H9 (cell line): ENCODE data around the gene EPHA1. TPM values are rescaled to one million over a fixed set of nuclear protein-coding genes. Genes with fewer than 3 reads are reported as not detected.
A peak's percentile ranks its signal among the peaks of the same experiment; 100 is the strongest.

Experiments used
- DNase-seq: peaks from one replicate; pipeline ENCODE4 v3.0.0-alpha.2; 2017
- H2AFZ ChIP-seq: one replicate; pipeline ENCODE4 v1.6.1; 2013; ENCODE audit warnings: mild to moderate bottlenecking, low read length, control low read depth, moderate library complexity
- H2AK5ac ChIP-seq: 2 replicates; pipeline ENCODE4 v1.6.1; 2013; ENCODE audit warnings: low read length, control low read depth, mixed read lengths; ENCODE audit not compliant: insufficient read length
- H2BK120ac ChIP-seq: one replicate; pipeline ENCODE4 v1.6.1; 2013; ENCODE audit warnings: low read depth, mild to moderate bottlenecking, low read length, control low read depth, inconsistent platforms; ENCODE audit not compliant: poor library complexity, severe bottlenecking
- H2BK12ac ChIP-seq: 2 replicates; pipeline ENCODE4 v1.6.1; 2013; ENCODE audit warnings: low read length, control low read depth, mixed read lengths, low read depth; ENCODE audit not compliant: insufficient read length
- H2BK15ac ChIP-seq: 2 replicates; pipeline ENCODE4 v1.6.1; 2013; ENCODE audit warnings: low read depth, low read length, control low read depth
- H2BK20ac ChIP-seq: one replicate; pipeline ENCODE4 v1.6.1; 2013; ENCODE audit warnings: low read depth, mild to moderate bottlenecking, low read length, control low read depth, inconsistent platforms; ENCODE audit not compliant: poor library complexity, severe bottlenecking
- H2BK5ac ChIP-seq: 2 replicates; pipeline ENCODE4 v1.6.1; 2013; ENCODE audit warnings: low read length, control low read depth, mixed read lengths; ENCODE audit not compliant: insufficient read length
- H3K14ac ChIP-seq: 2 replicates; pipeline ENCODE4 v1.6.1; 2013; ENCODE audit warnings: low read length, control low read depth; ENCODE audit not compliant: insufficient read depth
- H3K18ac ChIP-seq: 2 replicates; pipeline ENCODE4 v1.6.1; 2013; ENCODE audit warnings: low read depth, mild to moderate bottlenecking, mixed read lengths, low read length, control low read depth; ENCODE audit not compliant: insufficient read length
- H3K23ac ChIP-seq: 2 replicates; pipeline ENCODE4 v1.6.1; 2013; ENCODE audit warnings: low read length, control low read depth, mixed read lengths, low read depth; ENCODE audit not compliant: insufficient read length
- H3K23me2 ChIP-seq: 2 replicates; pipeline ENCODE4 v1.6.1; 2013; ENCODE audit warnings: low read depth, mild to moderate bottlenecking, mixed read lengths, low read length, control low read depth; ENCODE audit not compliant: insufficient read length, poor library complexity, severe bottlenecking
- H3K27ac ChIP-seq: 2 replicates; pipeline ENCODE4 v1.5.1; 2013; ENCODE audit warnings: low read length, control low read depth, mixed read lengths, low read depth; ENCODE audit not compliant: insufficient read length
- H3K27me3 ChIP-seq: 2 replicates; pipeline ENCODE4 v1.6.1; 2013; ENCODE audit warnings: low read length, control low read depth, inconsistent platforms; ENCODE audit not compliant: insufficient read depth
- H3K4ac ChIP-seq: 2 replicates; pipeline ENCODE4 v1.6.1; 2013; ENCODE audit warnings: low read depth, mild to moderate bottlenecking, control low read depth, inconsistent platforms, low read length, moderate library complexity
- H3K4me1 ChIP-seq: 2 replicates; pipeline ENCODE4 v1.6.1; 2013; ENCODE audit warnings: low read length, control low read depth, inconsistent platforms; ENCODE audit not compliant: insufficient read depth
- H3K4me2 ChIP-seq: 2 replicates; pipeline ENCODE4 v1.6.1; 2013; ENCODE audit warnings: low read length, control low read depth, mixed read lengths; ENCODE audit not compliant: insufficient read length, insufficient read depth
- H3K56ac ChIP-seq: 2 replicates; pipeline ENCODE4 v1.6.1; 2013; ENCODE audit warnings: low read depth, mild to moderate bottlenecking, mixed read lengths, low read length, control low read depth; ENCODE audit not compliant: insufficient read length
- H3K79me1 ChIP-seq: 2 replicates; pipeline ENCODE4 v1.6.1; 2013; ENCODE audit warnings: low read depth, mild to moderate bottlenecking, moderate library complexity, low read length, control low read depth, inconsistent platforms; ENCODE audit not compliant: insufficient read depth, poor library complexity, severe bottlenecking
- H3K79me2 ChIP-seq: 2 replicates; pipeline ENCODE4 v1.6.1; 2013; ENCODE audit warnings: low read length, control low read depth, inconsistent platforms; ENCODE audit not compliant: insufficient read depth
- H3K9ac ChIP-seq: 2 replicates; pipeline ENCODE4 v1.6.1; 2013; ENCODE audit warnings: low read length, control low read depth, mixed read lengths; ENCODE audit not compliant: insufficient read length; ENCODE audit errors: extremely low read depth
- H3K9me3 ChIP-seq: one replicate; pipeline ENCODE4 v1.6.1; 2013; ENCODE audit warnings: low read depth, low read length, inconsistent platforms; ENCODE audit not compliant: control insufficient read depth
- H3T11ph ChIP-seq: one replicate; pipeline ENCODE4 v1.6.1; 2013; ENCODE audit warnings: mild to moderate bottlenecking, low read length, control low read depth, inconsistent platforms
- H4K20me1 ChIP-seq: one replicate; pipeline ENCODE4 v1.6.1; 2013; ENCODE audit not compliant: control insufficient read depth, insufficient read length, insufficient read depth
- H4K5ac ChIP-seq: 2 replicates; pipeline ENCODE4 v1.6.1; 2013; ENCODE audit warnings: low read depth, mild to moderate bottlenecking, mixed read lengths, low read length, control low read depth; ENCODE audit not compliant: insufficient read length
- H4K8ac ChIP-seq: replicated peaks from 2 replicates; pipeline ENCODE4 v1.6.1; 2013; ENCODE audit warnings: low read length, control low read depth, mixed read lengths, low read depth; ENCODE audit not compliant: insufficient read length
- H4K91ac ChIP-seq: 2 replicates; pipeline ENCODE4 v1.6.1; 2013; ENCODE audit warnings: low read depth, mild to moderate bottlenecking, moderate library complexity, mixed read lengths, low read length, control low read depth; ENCODE audit not compliant: insufficient read length
- H3K27ac Mint-ChIP-seq, 3 experiments: 2 replicates in 2 of 3; 3 replicates in 1 of 3; pipeline ENCODE4 v1.8.0; 2020 to 2021; ENCODE audit warnings: mixed read lengths in 3 of 3, mild to moderate bottlenecking in 1 of 3, moderate library complexity in 1 of 3
- H3K27me3 Mint-ChIP-seq: 2 replicates; pipeline ENCODE4 v1.8.0; 2021; ENCODE audit warnings: low read depth, mild to moderate bottlenecking, moderate library complexity, mixed read lengths
- H3K36me3 Mint-ChIP-seq, 3 experiments: 2 replicates in 2 of 3; 3 replicates in 1 of 3; pipeline ENCODE4 v1.8.0; 2020 to 2021; ENCODE audit warnings: low read depth in 3 of 3, mixed read lengths in 3 of 3; ENCODE audit not compliant: insufficient read depth in 1 of 3
- H3K4me1 Mint-ChIP-seq, 2 experiments: 2 replicates each; pipeline ENCODE4 v1.8.0; 2020; ENCODE audit warnings: mixed read lengths in 2 of 2
- H3K4me3 Mint-ChIP-seq, 2 experiments: 2 replicates in 1 of 2; 3 replicates in 1 of 2; pipeline ENCODE4 v1.8.0; 2020 to 2021; ENCODE audit warnings: mild to moderate bottlenecking in 2 of 2, mixed read lengths in 2 of 2, moderate library complexity in 1 of 2
- H3K9me3 Mint-ChIP-seq, 2 experiments: 2 replicates in 1 of 2; 3 replicates in 1 of 2; pipeline ENCODE4 v1.8.0; 2020; ENCODE audit warnings: mild to moderate bottlenecking in 2 of 2, mixed read lengths in 2 of 2, moderate library complexity in 1 of 2
- WGBS: extraction: QIAGEN DNeasy Blood & Tissue Kit; methylation state at CpG from one replicate; pipeline ENCODE4 v1.1.7; 2013; ENCODE audit warnings: missing lambda C conversion rate, low lambda C conversion rate, mixed read lengths; ENCODE audit not compliant: insufficient read length; ENCODE audit errors: extremely low coverage; 5-methylcytosine and 5-hydroxymethylcytosine counted together
- total RNA-seq: library from RNA; stranded (reverse); gene quantifications from 2 replicates; pipeline ENCODE4 v1.2.1, GENCODE V29; 2021
- TF ChIP-seq, protein P1 (sequence below): fragments of 200-600 bp; sonication (generic); conservative IDR thresholded peaks from 3 replicates; pipeline ENCODE4 v1.8.0; 2021; ENCODE audit warnings: antibody characterized with exemption, mild to moderate bottlenecking

Gene EPHA1
- total RNA-seq, 1 experiment from 2014 or later, result 109 TPM

DNA sequence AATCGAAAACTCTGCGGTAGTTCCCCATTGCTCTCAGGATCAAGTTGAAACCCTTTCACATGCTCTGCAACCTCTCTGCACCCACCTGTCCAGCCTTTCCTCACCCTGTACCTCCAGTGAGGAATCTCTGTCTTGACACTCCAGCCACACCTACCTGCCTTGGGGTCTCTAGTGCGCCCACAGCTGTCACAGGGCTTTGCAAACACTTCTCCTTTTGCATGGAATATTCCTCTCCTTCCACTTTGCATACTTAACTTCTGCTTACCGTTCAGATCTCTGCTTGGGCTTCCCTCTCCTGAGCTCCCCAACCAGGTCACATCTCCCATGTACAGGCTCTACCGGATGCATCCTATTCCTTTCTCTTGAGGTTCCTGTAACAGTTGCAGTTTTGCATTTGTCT lies 34.1 kb downstream of the EPHA1 start:
- Histone ChIP-seq H3K27ac (no peak overlapping the region), H2BK5ac (no peak overlapping the region), H4K20me1 (no peaks in the 10 kb centered on the region), H2AFZ (no peak overlapping the region), H3K4me1 (peaks cover 9% of the 10 kb centered on the region), H3K4me2 (no peak overlapping the region), H3K56ac (no peak overlapping the region), H3K27me3 (0 out of 2 replicates have a peak, but pooled peaks cover 2% of the 10 kb centered on the region), H3K18ac (no peak overlapping the region), H4K91ac (no peak overlapping the region), H3K9ac (no peak overlapping the region), H2BK15ac (no peak overlapping the region), H3K79me1 (no peaks in the 10 kb centered on the region), H3K79me2 (no peaks in the 10 kb centered on the region), H4K5ac (no peak overlapping the region), H2BK20ac (no peak overlapping the region), H2AK5ac (no peak overlapping the region), H2BK120ac (no peak overlapping the region), H4K8ac (no peak overlapping the region), H3K14ac (no peak overlapping the region), H2BK12ac (no peak overlapping the region), H3K23me2 (no peaks in the 10 kb centered on the region), H3T11ph (no peak overlapping the region), H3K4ac (no peak overlapping the region), H3K23ac (no peak overlapping the region), H3K9me3 (no peaks in the 10 kb centered on the region)
- peaks cover 0 to 7% (median 0%) of the 10 kb centered on the region in 3 experiments; a peak in 1 of 7 replicates for H3K36me3 Mint-ChIP-seq
- no peak for DNase-seq
- peak overlapping the region in 1 of 3 experiments; percentile 20; a peak in 2 of 7 replicates for H3K27ac Mint-ChIP-seq
- WGBS, result no CpG with 5 or more reads among the region's 5 CpGs
- H3K9me3 Mint-ChIP-seq, result no peaks in the 10 kb centered on the region
- H3K4me1 Mint-ChIP-seq, result peaks cover 44 to 48% of the 10 kb centered on the region in 2 experiments
- no peak overlapping the region for H3K4me3 Mint-ChIP-seq
- H3K27me3 Mint-ChIP-seq, result no peaks in the 10 kb centered on the region
- TF ChIP-seq, protein P1, sequence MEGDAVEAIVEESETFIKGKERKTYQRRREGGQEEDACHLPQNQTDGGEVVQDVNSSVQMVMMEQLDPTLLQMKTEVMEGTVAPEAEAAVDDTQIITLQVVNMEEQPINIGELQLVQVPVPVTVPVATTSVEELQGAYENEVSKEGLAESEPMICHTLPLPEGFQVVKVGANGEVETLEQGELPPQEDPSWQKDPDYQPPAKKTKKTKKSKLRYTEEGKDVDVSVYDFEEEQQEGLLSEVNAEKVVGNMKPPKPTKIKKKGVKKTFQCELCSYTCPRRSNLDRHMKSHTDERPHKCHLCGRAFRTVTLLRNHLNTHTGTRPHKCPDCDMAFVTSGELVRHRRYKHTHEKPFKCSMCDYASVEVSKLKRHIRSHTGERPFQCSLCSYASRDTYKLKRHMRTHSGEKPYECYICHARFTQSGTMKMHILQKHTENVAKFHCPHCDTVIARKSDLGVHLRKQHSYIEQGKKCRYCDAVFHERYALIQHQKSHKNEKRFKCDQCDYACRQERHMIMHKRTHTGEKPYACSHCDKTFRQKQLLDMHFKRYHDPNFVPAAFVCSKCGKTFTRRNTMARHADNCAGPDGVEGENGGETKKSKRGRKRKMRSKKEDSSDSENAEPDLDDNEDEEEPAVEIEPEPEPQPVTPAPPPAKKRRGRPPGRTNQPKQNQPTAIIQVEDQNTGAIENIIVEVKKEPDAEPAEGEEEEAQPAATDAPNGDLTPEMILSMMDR, result no peak
